ENCODE data around the gene MAPKAPK3.

DNA sequence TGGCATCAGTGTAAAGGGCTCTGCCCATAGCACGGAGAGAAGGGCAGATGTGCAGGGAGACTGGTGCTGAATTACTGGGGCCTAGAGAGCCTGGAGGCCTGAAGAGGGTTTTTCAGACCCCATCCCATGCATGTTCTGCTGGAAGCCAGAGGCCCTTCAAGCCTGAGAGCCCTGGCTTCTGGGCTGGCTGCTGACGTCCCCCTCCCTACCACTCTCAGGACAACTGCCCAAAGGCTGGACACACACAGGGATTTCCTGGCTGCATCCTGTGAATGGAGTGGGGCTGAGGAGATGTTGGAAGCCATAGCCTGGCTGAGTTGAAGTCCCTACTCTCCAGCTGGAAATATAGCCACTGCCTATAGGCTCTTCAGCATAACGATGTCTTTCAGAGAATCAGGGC is 40.9 kb downstream of the MAPKAPK3 start:
- TF ChIP-seq, protein P1, sequence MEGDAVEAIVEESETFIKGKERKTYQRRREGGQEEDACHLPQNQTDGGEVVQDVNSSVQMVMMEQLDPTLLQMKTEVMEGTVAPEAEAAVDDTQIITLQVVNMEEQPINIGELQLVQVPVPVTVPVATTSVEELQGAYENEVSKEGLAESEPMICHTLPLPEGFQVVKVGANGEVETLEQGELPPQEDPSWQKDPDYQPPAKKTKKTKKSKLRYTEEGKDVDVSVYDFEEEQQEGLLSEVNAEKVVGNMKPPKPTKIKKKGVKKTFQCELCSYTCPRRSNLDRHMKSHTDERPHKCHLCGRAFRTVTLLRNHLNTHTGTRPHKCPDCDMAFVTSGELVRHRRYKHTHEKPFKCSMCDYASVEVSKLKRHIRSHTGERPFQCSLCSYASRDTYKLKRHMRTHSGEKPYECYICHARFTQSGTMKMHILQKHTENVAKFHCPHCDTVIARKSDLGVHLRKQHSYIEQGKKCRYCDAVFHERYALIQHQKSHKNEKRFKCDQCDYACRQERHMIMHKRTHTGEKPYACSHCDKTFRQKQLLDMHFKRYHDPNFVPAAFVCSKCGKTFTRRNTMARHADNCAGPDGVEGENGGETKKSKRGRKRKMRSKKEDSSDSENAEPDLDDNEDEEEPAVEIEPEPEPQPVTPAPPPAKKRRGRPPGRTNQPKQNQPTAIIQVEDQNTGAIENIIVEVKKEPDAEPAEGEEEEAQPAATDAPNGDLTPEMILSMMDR (IDR thresholded peaks at IDR 0.05 in 8 of 11, conservative IDR thresholded peaks at IDR 0.05 in 3 of 11): no peak
- no peak for TF ChIP-seq POLR2AphosphoS5 (IDR thresholded peaks at IDR 0.05)

All from spleen (tissue), 7 donors.